Stimulated activated naive CD4-positive, alpha-beta T cell (primary cell): ENCODE data around the gene TMEM62.
"Not testable (repeated sequence)": the region's sequence is repeated elsewhere in the genome, so short reads cannot be mapped to it uniquely, and the experiment has no call there.

Experiments used
- DNase-seq, 6 experiments: peaks; one replicate each; lab custom pipeline; 2025; lab: John Stamatoyannopoulos, UW

Gene TMEM62

DNA sequence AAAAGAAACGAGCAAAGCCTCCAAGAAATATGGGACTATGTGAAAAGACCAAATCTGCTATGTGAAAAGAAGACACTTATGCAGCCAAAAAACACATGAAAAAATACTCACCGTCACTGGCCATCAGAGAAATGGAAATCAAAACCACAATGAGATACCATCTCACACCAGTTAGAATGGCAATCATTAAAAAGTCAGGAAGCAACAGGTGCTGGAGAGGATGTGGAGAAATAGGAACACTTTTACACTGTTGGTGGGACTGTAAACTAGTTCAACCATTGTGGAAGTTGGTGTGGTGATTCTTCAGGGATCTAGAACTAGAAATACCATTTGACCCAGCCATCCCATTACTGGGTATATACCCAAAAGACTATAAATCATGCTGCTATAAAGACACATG lies 43.8 kb downstream of the TMEM62 start:
- not testable (repeated sequence) for DNase-seq

DNA sequence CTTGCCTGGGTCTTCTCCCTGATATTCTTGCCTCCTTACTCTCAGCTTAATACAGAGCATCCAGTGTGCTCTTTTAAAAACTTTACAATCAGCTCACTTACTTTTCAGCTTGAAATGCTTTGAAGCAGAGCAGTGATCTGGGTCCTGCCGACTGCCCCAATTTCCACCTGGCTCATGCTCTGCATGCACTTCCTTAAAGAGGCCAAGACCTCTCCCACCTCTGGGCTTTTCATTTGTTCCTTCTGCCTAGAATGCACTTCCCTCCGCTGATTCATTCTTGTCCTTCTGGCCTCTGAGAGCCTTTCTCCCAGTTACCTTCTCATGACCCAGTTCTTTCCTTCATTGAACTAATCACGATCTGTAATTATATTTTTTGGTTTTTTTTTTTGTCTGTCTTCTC lies 49.9 kb downstream of the TMEM62 start:
- DNase-seq = no peak

DNA sequence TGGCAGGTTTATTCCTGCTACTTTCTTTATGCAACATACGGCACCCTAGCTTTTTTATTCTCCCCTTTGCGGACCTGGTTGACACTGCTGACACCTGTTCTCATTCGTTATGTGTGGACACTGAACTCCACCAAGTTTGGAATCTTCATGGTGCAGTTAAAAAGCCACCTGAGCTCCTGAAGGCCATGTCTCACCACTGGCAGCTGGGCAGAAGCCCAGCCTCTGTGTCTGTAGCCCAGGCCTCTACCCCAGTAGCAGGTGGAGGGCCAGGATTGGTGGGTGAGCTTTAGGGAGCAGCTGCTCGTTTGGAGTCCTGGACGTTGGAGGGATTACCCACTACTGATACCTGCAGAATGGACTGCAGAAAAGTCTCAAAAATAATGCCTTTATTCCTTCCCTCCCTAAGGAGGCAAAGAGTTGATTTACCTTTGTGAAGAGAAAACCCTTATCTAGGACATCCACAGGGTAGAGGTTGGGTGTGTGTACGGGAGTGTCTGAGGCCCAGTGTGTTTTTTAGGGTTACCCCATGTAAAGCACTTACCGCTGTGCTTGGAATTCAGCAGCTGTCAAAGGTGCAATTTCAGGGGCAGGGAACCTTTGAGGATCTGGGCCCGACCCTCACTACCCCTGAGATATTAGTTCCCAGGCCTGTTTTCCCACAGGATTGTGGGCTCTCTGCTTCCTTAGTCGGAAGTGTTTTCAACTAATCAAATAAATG lies 51.2 kb downstream of the TMEM62 start:
- DNase-seq = no peak

DNA sequence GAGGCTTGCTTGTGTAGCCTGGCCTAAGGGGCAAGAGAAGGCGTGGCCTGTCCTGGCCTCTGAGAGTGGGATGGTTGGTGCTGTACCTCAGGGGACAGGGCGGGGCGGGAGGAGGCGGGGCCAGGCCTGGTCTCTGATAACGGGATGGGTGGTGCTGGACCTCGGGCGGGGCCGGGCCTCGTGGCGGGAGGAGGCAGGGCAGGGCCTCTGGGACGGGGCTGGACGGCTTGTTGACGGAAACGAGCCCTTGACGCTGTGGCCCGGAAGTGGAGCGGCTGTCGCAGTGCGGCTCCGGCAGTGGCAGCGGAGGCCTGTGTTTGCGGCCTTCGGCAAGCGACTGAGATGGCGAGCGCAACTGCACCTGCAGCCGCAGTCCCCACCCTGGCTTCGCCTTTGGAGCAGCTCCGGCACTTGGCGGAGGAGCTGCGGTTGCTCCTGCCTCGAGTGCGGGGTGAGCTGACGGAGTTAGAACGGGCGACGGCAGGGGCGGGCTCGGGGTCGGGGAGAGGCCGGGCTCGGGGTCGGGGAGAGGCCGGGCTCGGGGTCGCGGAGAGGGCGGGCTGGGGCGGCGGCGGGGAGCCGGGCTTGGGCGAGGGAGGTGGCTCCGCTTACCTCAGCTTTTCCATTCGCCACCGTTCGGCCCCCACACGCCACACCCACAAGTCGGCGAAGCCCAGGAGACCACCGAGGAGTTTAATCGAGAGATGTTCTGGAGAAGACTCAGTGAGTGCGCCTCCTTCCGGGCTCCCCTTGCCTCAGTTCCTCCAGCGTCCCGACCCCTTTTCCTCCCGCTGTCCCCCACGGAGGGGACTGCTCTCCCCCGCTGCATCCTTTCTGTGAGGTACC lies 52.0 kb downstream of the TMEM62 start, which contains the start of gene CCNDBP1:
Gene CCNDBP1 (plus strand): TSS at position 247 of the 846 bp plus-strand sequence. CDS start 96 bp downstream, at position 343.
- DNase-seq = peak; percentile 62 to 84 (median 76)

DNA sequence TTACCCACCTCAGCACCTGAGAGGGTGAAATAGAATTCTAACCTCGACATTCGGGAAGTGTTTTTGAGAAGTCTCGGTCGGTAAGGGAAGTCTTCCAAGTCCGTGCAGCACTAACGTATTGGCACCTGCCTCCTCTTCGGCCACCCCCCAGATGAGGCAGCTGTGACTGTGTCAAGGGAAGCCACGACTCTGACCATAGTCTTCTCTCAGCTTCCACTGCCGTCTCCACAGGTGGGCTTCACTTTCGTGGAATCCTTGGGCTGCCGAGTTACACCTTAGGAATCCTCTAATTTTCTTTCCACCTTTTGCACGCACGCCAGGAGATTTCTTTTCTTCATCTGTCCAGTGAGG lies 52.6 kb downstream of the TMEM62 start:
- DNase-seq = no peak

DNA sequence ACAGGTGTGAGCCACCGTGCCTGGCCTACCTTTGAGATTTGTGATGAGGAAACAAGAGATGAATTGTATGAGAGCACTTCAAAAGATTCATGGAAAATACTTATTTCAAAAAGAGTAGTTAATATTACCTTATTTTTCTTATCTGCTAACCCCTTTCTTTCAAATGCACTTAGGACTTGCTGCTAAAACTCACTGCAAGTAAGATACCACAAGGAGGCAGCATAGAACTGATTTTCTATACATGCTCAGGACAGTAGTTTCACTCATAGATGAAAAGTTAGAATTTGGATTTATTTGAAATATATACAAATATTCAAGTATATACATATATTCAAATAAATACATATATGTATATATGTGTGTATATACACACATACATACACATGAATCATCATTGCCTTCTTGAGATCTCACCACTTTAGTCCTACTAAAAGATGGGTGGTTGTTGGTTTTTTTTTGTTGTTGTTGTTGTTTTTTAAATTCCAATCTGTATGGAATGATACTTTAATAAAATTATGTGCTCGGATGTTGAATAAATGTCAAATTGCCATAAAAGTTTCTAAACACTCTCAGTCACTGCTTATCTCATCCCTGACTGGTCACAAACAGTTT lies 54.3 kb downstream of the TMEM62 start:
- DNase-seq = peak in 3 of 6 experiments; percentile 23 to 55 (median 38)

DNA sequence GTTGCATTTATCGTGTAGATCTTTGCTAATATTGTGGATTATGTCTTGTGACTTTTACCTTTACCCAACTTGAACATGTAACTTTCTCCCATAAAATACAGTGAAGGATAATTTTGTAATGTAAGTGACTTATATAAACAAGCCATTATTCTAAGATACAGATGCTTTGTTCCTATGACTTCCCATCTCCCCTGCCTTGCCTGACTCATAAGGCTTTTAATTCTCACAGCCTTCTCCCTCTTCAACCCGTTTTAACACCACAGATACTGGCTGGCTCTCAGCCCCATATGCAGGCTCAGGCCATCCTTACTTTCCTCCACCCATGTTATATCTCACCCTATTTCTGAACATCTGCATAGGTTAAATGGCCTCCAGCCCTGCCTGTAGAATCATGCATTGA lies 55.9 kb downstream of the TMEM62 start:
- no peak for DNase-seq

DNA sequence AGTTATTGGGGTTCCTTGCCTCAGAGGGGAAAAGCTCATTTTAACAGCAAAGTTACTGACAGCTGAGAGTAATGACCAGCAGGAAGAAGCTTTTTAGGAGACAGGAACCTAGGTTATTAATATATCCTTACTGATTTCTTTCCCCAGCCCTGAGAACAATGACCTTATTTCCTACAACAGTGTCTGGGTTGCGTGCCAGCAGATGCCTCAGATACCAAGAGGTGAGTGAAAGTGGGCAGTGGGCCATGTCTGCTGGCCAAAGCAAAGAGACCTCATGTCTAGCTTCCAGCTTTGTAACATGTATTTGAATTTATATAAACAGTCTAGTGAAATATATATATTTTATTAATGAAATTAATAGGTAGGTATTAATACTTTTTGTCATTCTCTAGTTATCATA lies 56.8 kb downstream of the TMEM62 start:
- no peak for DNase-seq

DNA sequence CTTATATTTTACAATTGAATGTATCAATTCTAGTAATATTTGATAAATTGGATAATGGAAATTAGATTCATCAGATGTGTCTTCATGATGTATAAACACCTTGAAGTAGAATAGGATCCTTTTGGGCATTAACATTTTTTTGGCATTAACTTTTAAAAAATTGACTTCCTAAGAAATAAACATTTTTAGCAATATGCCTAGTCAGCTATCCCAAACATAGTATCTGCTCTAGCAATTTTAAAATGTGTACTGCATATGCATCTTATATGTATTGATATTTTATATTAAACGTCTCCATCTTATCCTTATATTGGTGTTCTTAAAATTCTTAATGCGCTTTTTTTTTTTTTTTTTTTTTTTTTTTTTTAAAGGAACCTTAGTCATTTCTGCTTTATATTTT lies 60.3 kb downstream of the TMEM62 start:
- no peak for DNase-seq

DNA sequence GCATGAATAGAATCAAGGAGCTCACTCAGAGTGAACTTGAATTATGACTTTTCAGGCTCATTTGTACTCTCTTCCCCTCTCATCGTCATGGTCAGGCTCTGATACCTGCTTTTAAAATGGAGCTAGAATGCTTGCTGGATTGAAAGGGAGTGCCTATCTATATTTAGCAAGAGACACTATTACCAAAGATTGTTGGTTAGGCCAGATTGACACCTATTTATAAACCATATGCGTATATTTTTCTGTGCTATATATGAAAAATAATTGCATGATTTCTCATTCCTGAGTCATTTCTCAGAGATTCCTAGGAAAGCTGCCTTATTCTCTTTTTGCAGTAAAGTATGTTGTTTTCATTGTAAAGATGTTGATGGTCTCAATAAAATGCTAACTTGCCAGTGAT lies 61.4 kb downstream of the TMEM62 start:
- DNase-seq = no peak

DNA sequence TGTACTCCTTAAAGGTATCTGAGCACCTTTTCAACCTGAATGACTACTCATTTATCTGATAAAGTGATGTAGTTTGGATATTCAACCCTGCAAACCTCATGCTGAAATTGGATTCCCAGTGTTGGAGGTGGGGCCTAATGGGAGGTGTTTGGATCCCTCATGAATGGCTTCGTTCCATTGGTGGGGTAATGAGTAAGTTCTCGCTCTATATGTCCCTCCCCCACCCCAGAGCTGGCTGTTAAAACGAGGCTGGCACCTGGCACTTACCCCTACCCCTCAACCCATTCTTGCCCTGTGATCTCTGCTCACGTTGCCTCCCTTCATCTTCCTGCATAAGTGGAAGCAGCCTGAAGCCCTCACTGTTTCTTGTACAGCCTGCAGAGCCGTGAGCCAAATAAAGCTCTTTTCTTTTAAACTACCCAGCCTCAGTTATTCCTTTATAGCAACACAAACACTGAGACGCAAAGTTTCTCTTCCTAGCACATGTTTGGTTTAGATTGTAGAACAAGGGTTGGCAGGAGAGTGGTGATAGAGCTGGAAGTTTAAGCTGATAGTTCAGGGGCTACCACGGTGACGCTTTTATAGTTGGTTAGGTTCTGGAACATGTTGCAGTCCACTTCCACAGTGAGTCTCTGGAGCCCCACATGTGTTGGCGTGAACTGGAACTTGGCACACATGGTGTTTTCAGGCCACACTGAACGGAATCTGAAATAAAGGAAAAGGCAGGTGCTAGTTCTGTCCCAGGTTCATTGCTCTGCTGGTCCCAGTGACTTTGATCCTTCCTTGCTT lies 63.6 kb downstream of the TMEM62 start:
- DNase-seq = no peak

DNA sequence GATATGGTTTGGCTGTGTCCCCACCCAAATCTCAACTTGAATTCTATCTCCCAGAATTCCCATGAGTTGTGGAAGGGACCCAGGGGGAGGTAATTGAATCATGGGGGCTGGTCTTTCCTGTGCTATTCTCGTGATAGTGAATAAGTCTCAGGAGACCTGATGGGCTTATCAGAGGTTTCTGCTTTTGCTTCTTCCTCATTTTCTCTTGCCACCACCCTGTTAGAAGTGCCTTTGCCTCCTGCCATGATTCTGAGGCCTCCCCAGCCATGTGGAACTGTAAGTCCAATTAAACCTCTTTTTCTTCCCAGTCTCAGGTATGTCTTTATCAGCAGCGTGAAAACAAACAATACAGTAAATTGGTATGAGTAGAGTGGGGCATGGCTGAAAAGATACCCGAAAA lies 64.4 kb downstream of the TMEM62 start:
- not testable (repeated sequence) for DNase-seq

DNA sequence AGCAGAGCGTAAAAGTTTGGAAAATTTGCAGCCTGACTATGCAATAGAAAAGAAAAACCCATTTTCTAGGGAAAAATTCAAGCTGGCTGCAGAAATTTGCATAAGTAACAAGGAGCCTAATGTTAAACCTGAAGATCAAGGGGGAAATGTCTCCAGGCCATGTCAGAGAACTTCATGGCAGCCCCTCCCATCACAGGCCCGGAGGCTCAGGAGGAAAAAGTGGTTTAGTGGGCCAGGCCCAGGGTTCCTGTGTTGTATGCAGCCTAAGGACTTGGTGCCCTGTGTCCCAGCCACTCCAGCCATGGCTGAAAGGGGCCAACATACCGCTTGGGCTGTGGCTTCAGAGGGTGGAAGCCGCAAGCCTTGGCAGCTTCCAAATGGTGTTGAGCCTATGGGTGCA lies 65.2 kb downstream of the TMEM62 start:
- DNase-seq = not testable (repeated sequence)

DNA sequence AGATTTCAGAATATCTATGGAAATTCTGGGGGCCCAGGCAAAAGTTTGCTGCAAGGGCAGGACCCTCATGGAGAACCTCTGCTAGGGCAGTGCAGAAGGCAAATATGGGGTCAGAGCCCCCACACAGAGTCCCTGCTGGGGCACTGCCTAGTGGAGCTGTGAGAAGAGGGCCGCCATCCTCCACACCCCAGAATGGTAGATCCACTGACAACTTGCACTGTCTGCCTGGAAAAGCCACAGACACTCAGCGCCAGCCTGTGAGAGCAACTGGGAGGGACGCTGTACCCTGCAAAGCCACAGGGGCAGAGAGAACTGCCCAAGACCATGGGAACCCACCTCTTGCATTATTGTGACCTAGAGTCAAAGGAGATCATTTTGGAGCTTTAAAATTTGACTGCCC lies 65.6 kb downstream of the TMEM62 start:
- no peak for DNase-seq

DNA sequence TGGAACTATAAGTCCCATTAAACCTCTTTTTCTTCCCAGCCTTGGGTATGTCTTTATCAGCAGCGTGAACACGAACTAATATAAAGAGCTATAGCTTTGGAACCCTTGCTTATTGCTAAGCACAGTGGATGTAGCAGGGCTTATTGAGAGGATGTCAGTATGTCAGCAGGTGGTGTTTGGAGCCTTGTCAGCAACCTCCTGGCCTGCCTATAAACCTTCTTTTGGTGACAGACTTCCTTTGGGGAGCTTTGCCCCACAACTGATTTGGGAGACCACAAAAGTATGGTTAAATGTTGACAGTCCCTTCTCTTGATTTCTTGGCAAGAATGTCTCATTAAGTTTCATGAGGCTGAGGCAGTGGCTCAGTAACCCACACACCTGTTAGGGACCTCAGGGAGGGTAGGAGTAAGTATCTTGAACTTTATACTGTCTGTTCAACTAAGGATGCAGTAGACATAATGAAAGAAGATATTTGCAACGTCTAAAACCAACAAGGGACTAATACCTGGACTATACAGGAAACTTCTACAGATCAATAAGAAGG lies 66.6 kb downstream of the TMEM62 start:
- no peak for DNase-seq

DNA sequence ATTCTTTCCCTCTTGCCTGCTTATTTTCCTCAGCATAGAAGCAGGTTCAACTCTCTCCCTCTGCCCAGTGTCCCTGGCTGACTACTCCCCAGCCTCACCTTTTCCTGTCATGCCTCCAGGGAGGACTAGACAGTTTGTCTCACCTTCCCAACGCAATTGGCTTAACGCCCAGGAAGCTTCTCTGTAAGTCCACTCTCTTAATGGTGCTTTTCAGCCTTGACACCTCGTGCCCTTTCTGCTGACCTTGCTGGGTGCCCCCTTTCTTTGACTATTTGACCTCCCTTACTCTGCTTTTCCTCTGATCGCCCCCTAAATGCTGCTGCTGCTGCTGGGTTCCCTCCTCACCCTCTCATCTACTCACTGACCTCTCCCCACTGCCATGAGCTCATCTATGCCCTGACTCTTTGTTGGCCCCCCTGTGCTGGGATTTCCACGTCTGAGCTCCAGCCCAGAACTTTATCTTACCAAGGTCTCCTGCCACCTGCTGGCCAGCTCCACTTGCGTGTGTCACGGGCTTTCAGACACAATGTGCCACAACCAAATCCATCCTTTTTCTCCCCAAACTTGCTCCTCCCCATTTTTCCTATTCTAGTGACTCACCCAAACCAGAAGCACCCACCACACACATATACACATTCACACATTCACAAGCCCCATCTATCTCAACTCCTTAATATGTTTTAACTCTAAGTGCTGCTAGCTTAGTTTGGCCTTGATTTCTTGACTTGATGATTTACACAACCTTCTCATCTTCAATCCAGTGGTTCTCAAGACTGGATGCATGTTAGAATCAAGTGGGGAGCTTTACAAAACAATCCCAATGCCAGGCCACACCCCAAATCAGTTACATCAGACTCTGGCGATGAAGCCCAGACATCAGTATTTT lies 70.9 kb downstream of the TMEM62 start:
- peak in 5 of 6 experiments; percentile 8 to 15 (median 12) for DNase-seq

DNA sequence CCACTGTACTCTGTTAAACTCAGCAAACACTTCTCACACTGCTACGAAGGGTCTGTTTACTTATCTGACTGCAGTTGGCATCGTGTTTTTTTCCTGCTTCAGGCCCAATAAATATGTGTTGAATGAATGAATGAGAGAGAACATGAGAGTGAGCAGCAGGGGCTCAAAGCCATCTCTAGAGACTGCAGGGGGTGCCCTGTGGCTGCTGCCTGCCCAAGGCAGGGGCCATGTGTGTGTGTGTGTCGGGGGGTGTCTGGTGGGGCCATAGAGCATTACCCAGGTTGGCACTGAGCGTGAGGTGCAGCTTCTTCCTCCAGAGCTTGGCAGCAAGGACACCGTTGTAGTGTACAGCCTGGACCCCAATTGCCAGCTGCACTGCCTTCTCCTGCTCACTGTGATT lies 72.7 kb downstream of the TMEM62 start:
- DNase-seq = no peak

DNA sequence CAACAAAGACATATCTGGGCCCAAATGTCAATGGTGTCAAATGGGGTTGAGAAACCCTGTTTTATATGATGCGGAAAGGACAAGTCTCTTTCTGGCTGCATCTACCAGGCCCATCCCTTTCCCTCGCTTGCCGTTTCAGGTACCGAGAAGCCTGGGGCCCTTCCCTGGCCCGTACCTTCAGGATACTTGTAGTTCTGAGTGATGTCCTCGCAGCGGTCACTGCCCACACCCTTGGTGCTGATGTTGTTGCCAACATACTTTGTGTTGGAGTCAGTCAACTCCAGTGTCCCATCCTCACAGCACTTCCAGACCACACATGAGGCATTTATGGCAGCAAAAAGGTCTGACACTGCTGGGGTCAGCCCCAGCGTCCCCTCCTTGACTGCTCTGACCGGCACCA lies 73.6 kb downstream of the TMEM62 start:
- DNase-seq = no peak

DNA sequence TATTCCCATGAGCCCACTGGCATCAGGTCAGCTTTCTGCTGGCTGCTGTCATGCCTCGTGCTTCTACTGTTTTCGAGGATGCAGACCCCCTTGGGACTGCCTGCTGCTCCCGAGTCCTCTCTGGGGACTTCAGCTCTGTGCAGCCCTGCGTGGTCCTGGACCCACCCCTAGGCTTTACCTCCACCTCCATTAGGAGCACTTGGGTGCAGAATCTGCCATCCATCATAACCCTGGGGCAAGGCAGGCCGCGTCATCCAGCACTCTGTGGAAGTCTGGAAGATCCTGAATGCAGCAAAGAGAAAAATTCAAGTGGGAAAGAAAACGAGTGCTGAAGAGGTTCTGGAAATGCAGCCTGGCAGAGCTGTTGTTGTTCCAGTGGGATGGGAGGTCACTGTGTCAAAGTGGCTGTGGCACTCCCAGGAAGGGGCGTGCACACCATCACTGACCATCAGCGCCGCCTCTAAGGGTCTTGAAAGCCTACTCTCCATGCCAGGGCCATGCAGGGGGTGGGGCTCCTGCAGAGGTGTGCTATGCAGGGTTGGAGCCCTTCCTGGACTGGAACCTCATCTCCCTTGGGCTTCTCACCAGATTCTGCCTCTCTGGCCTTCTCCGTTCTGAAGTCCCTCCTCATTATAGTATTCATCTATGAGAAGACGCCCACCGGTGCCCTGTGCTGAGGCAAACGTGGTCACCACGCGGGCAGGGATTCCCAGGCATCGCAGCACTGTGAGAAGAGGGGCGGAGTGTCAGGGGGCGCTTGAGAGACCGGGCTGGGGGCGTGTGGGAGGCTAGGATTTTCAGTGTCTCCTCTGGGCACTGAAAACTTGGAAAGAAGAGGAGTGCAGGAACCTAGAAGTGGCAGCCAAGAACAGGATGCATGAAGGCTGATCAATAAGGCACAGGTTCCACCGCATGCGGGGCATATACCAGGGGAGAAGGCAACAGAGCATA lies 74.9 kb downstream of the TMEM62 start:
- no peak for DNase-seq
